K562 (cell line): ENCODE measurements around the gene CACNG3. TPM values are rescaled to one million over a fixed set of nuclear protein-coding genes. Genes with fewer than 3 reads are reported as not detected.

Source experiments
- ATAC-seq: fragments of 200-7000 bp; cut with Tn5 transposase; 3 replicates; pipeline ENCODE4 v1.9.1; 2020; ENCODE audit warnings: moderate library complexity
- BruUV-seq: library from RNA; stranded (reverse); fragments of 400-500 nt; replicated peaks from 2 replicates; lab custom pipeline; 2021; lab: Mats Ljungman, UMichigan
- CTCF ChIA-PET: fragments of 300-600 bp; formaldehyde crosslinking; extraction: SDS; loops from one replicate; lab custom pipeline; 2021; ENCODE audit warnings: low intra/inter-chr PET ratio; lab: Yijun Ruan, JAX
- POLR2A ChIA-PET: fragments of 300-600, 350-650 bp; sonication (Branson Sonifier 250); formaldehyde crosslinking; extraction: SDS; loops from one replicate; lab custom pipeline; 2021; ENCODE audit warnings: antibody characterized with exemption, inconsistent platforms; lab: Yijun Ruan, JAX
- DNase-seq, 4 experiments: peaks; one replicate each; pipeline versions ENCODE4 v3.0.0 to v3.0.0-alpha.2; 2011 to 2018; ENCODE audit warnings: low spot score in 3 of 4, mixed read lengths in 3 of 4; ENCODE audit errors: extremely low read depth in 1 of 4
- FAIRE-seq: peaks from 2 replicates; lab custom pipeline; 2011; peaks lifted over from hg19 to GRCh38; lab: Jason Lieb, UNC
- H2AFZ ChIP-seq: 2 replicates; pipeline ENCODE4 v1.6.0; 2011; ENCODE audit warnings: low read depth, low read length, control low read depth, inconsistent platforms
- H3K27ac ChIP-seq: fragments of 200-600 bp; 3 replicates; pipeline ENCODE4 v1.8.0; 2011; ENCODE audit warnings: low read depth, mild to moderate bottlenecking, control low read depth, inconsistent platforms, low read length, moderate library complexity, mixed read lengths; ENCODE audit errors: extremely low read depth
- H3K27me3 ChIP-seq, 2 experiments: fragments of 300-600 bp in 1 of 2; 2 replicates in 1 of 2; 3 replicates in 1 of 2; pipeline versions ENCODE4 v1.6.0 to v1.8.0; 2011; ENCODE audit warnings: inconsistent platforms in 2 of 2, low read length in 2 of 2, mild to moderate bottlenecking in 1 of 2, mixed read lengths in 1 of 2, moderate library complexity in 1 of 2; ENCODE audit not compliant: control insufficient read depth in 2 of 2, insufficient read depth in 2 of 2
- H3K36me3 ChIP-seq: fragments of 300-600 bp; 3 replicates; pipeline ENCODE4 v1.8.0; 2011; ENCODE audit warnings: mild to moderate bottlenecking, low read length, inconsistent platforms; ENCODE audit not compliant: control insufficient read depth, insufficient read depth
- H3K4me1 ChIP-seq, 2 experiments: fragments of 200-600 bp in 1 of 2; replicated peaks in 1 of 2; 2 replicates in 1 of 2; 3 replicates in 1 of 2; pipeline versions ENCODE4 v1.5.1 to v1.8.0; 2011; ENCODE audit warnings: inconsistent platforms in 2 of 2, low read length in 2 of 2, mild to moderate bottlenecking in 1 of 2, mixed read lengths in 1 of 2, moderate library complexity in 1 of 2; ENCODE audit not compliant: control insufficient read depth in 2 of 2, insufficient read depth in 2 of 2
- H3K4me2 ChIP-seq: 2 replicates; pipeline ENCODE4 v1.6.1; 2011; ENCODE audit warnings: low read length, control low read depth, inconsistent platforms, mixed read lengths; ENCODE audit not compliant: insufficient read depth
- H3K4me3 ChIP-seq: fragments of 200-600 bp; sonication (generic), shearing (Covaris generic); 2 replicates; pipeline ENCODE4 v1.5.1; 2016; ENCODE audit warnings: control low read depth, inconsistent platforms
- H3K79me2 ChIP-seq: fragments of 200-600 bp; 3 replicates; pipeline ENCODE4 v1.8.0; 2011; ENCODE audit warnings: low read length, inconsistent platforms; ENCODE audit not compliant: control insufficient read depth, insufficient read depth
- H3K9ac ChIP-seq, 2 experiments: 2 replicates each; pipeline versions ENCODE4 v1.6.0 to v1.6.1; 2011; ENCODE audit warnings: low read depth in 2 of 2, low read length in 2 of 2, control low read depth in 1 of 2, inconsistent platforms in 1 of 2, mild to moderate bottlenecking in 1 of 2, mixed read lengths in 1 of 2; ENCODE audit not compliant: insufficient read depth in 1 of 2
- H3K9me1 ChIP-seq: one replicate; pipeline ENCODE4 v1.6.0; 2011; ENCODE audit warnings: inconsistent platforms, mild to moderate bottlenecking, low read length, moderate library complexity; ENCODE audit not compliant: control insufficient read depth, insufficient read depth
- H3K9me3 ChIP-seq: replicated peaks from 2 replicates; pipeline ENCODE4 v1.5.1; 2011; ENCODE audit warnings: low read depth, low read length, inconsistent platforms; ENCODE audit not compliant: control insufficient read depth, insufficient read depth
- H4K20me1 ChIP-seq: replicated peaks from 2 replicates; pipeline ENCODE4 v1.6.1; 2011; ENCODE audit warnings: low read length, inconsistent platforms, mixed read lengths; ENCODE audit not compliant: control insufficient read depth, insufficient read depth
- ASH1L ChIP-seq: fragments of 450-650 bp; IDR thresholded peaks from 2 replicates; pipeline ENCODE4 v1.6.1; 2018; ENCODE audit warnings: borderline replicate concordance, mild to moderate bottlenecking, low read depth; ENCODE audit not compliant: partially characterized antibody
- CHCHD3 ChIP-seq: fragments of 250-450 bp; sonication (Bioruptor Pico); IDR thresholded peaks from 2 replicates; pipeline ENCODE4 v2.1.2; 2022; ENCODE audit warnings: mild to moderate bottlenecking
- CTBP1 ChIP-seq: fragments of 450-650 bp; IDR thresholded peaks from 2 replicates; pipeline ENCODE4 v1.6.1; 2016; ENCODE audit warnings: borderline replicate concordance
- DDX20 ChIP-seq: fragments of 450-650 bp; IDR thresholded peaks from 2 replicates; pipeline ENCODE4 v1.6.1; 2016; ENCODE audit warnings: missing genetic modification characterization, low read depth, mild to moderate bottlenecking, missing compliant biosample characterization, moderate library complexity
- HMG20B ChIP-seq: fragments of 250-450 bp; sonication (Bioruptor Pico); IDR thresholded peaks from 2 replicates; pipeline ENCODE4 v1.5.0; 2021; ENCODE audit warnings: mild to moderate bottlenecking
- KAT8 ChIP-seq: fragments of 450-650 bp; IDR thresholded peaks from 2 replicates; pipeline ENCODE4 v1.6.1; 2016; ENCODE audit warnings: low read depth, mild to moderate bottlenecking
- KLF13 ChIP-seq: fragments of 450-650 bp; IDR thresholded peaks from 2 replicates; pipeline ENCODE4 v1.6.1; 2016; ENCODE audit warnings: missing genetic modification characterization, low read depth, mild to moderate bottlenecking, missing compliant biosample characterization, moderate library complexity, borderline replicate concordance
- MBD1 ChIP-seq: fragments of 250-450 bp; sonication (Bioruptor Pico); IDR thresholded peaks from 2 replicates; pipeline ENCODE4 v1.8.0; 2022; ENCODE audit warnings: inconsistent platforms
- MCM5 ChIP-seq: fragments of 450-650 bp; IDR thresholded peaks from 2 replicates; pipeline ENCODE4 v1.6.1; 2016; ENCODE audit warnings: low read depth
- MYC ChIP-seq, 2 experiments: fragments of 250-450 bp in 1 of 2; sonication (Bioruptor Pico) in 1 of 2; IDR thresholded peaks; 2 replicates each; pipeline versions ENCODE4 v1.5.1 to v1.6.1; 2012 to 2021; ENCODE audit warnings: low read depth in 2 of 2, borderline replicate concordance in 1 of 2, improper control_type of control experiment in 1 of 2, low read length in 1 of 2, mild to moderate bottlenecking in 1 of 2, moderate library complexity in 1 of 2
- NBN ChIP-seq: fragments of 450-650 bp; IDR thresholded peaks from 2 replicates; pipeline ENCODE4 v1.6.1; 2016; ENCODE audit warnings: low read depth, mild to moderate bottlenecking
- POLR2G ChIP-seq: fragments of 200-400 bp; formaldehyde crosslinking; IDR thresholded peaks from 2 replicates; pipeline ENCODE4 v1.6.1; 2017; ENCODE audit warnings: low read depth, mild to moderate bottlenecking, antibody characterized with exemption, low read length, moderate library complexity
- RBM22 ChIP-seq: fragments of 200-400 bp; formaldehyde crosslinking; IDR thresholded peaks from 2 replicates; pipeline ENCODE4 v1.6.1; 2018; ENCODE audit warnings: low read length, low read depth; ENCODE audit not compliant: poor library complexity, severe bottlenecking
- SMARCC2 ChIP-seq: fragments of 450-650 bp; IDR thresholded peaks from 2 replicates; pipeline ENCODE4 v1.6.1; 2017; ENCODE audit warnings: antibody characterized with exemption, moderate library complexity, mild to moderate bottlenecking, low read depth
- SP2 ChIP-seq: IDR thresholded peaks from 2 replicates; pipeline ENCODE4 v1.6.1; 2011; ENCODE audit warnings: mild to moderate bottlenecking, low read depth, low read length, moderate library complexity; ENCODE audit not compliant: poor library complexity, severe bottlenecking; ENCODE audit errors: extremely low read depth
- ZBTB1 ChIP-seq: sonication (generic); formaldehyde crosslinking; IDR thresholded peaks from 2 replicates; pipeline ENCODE4 v1.8.1; 2023; ENCODE audit warnings: missing genetic modification reagents, low read depth, mild to moderate bottlenecking, borderline replicate concordance
- ZFP30 ChIP-seq: fragments of 250-450 bp; sonication (Bioruptor Pico); IDR thresholded peaks from 2 replicates; pipeline ENCODE4 v1.8.0; 2022; ENCODE audit warnings: moderate library complexity, mild to moderate bottlenecking, inconsistent platforms, borderline replicate concordance
- ZKSCAN3 ChIP-seq: fragments of 250-450 bp; sonication (Bioruptor Pico); IDR thresholded peaks from 2 replicates; pipeline ENCODE4 v1.4.0; 2020
- ZNF124 ChIP-seq: sonication (generic); formaldehyde crosslinking; IDR thresholded peaks from 2 replicates; pipeline ENCODE4 v1.8.1; 2022; ENCODE audit warnings: missing genetic modification reagents
- WGBS: fragments of 100-300 bp; shearing (Covaris generic); methylation state at CpG from one replicate; pipeline ENCODE4 v1.1.6; 2016; ENCODE audit warnings: low coverage, mixed read lengths; ENCODE audit not compliant: insufficient coverage; ENCODE audit errors: missing lambda C conversion rate; 5-methylcytosine and 5-hydroxymethylcytosine counted together
- in situ Hi-C: fragments of 300-500 bp; cut with MboI; formaldehyde crosslinking; loops from 4 replicates; pipeline ENCODE4 v1.15.0; 2018; ENCODE audit warnings: inconsistent platforms, mixed read lengths
- intact Hi-C: fragments of 100-400 bp; cut with micrococcal nuclease; formaldehyde crosslinking; loops from 2 replicates; pipeline ENCODE4 v1.14.2; 2022
- polyA plus RNA-seq, 8 experiments: library from polyadenylated mRNA; depleted of rRNA in 4 of 8; stranded (reverse) in 5 of 8; unstranded in 3 of 8; fragments of >200 nt; fragmentation: Nextera tagmentation in 2 of 8; fragmentation: Illumina TruSeq in 1 of 8; extraction: Ambion mirVana in 2 of 8; extraction: Trizol in 1 of 8; gene quantifications; 2 replicates each; pipeline versions ENCODE4 v1.2.1 to v1.2.3, GENCODE V29; 2011 to 2014; ENCODE audit warnings: inconsistent platforms in 1 of 8, missing spikeins in 1 of 8
- total RNA-seq, 7 experiments: library from RNA; depleted of rRNA in 6 of 7; stranded (reverse); fragments of >200 nt in 6 of 7; fragmentation: Illumina TruSeq in 2 of 7; extraction: Trizol in 2 of 7; gene quantifications; 2 replicates each; pipeline versions ENCODE4 v1.2.1 to v1.2.3, GENCODE V29; 2011 to 2021; ENCODE audit warnings: low replicate concordance in 1 of 7

The CACNG3 gene
- total and polyA plus RNA-seq, 9 of the 15 experiments (the other 6 are each of a cell fraction or from before 2014, with no cell fraction given), result not detected

GRCh38 chr16:24324421-24324820 lies 68.3 kb downstream of the CACNG3 start:
- FAIRE-seq, result no peak
- in situ Hi-C loops, result no loop called here
- TF ChIP-seq ZKSCAN3 (CRISPR knock-in tag), result no peak
- no peak for TF ChIP-seq KAT8
- no peak for TF ChIP-seq MCM5
- no peak for TF ChIP-seq ASH1L
- TF ChIP-seq ZBTB1, result no peak
- TF ChIP-seq KLF13, result no peak
- TF ChIP-seq HMG20B (CRISPR knock-in tag), result no peak
- no peak for TF ChIP-seq CTBP1
- TF ChIP-seq DDX20, result no peak
- no peak for TF ChIP-seq MYC (IDR thresholded peaks at IDR 0.05; ENCODE audit: low read depth, low read length)
- no peak for TF ChIP-seq MYC (CRISPR knock-in tag; IDR thresholded peaks at IDR 0.05; ENCODE audit: borderline replicate concordance, low read depth)
- TF ChIP-seq SP2, result no peak
- no peak for TF ChIP-seq MBD1
- no peak for TF ChIP-seq ZNF124 (CRISPR knock-in tag)
- TF ChIP-seq RBM22, result no peak
- no peak for TF ChIP-seq CHCHD3 (CRISPR knock-in tag)
- TF ChIP-seq POLR2G, result no peak
- TF ChIP-seq NBN, result no peak
- no peak for TF ChIP-seq ZFP30 (CRISPR knock-in tag)
- no peak for TF ChIP-seq SMARCC2

More at GRCh38 chr16:24324421-24324820, 68.3 kb downstream of the CACNG3 start:
- no peak overlapping the region for H3K4me2 ChIP-seq
- 0% methylated on average over 1 of the region's 1 CpG for WGBS
- no peaks in the 10 kb centered on the region for H3K9me3 ChIP-seq
- H3K27ac ChIP-seq, result no peak overlapping the region
- intact Hi-C loops, result no loop called here
- no peaks in the 10 kb centered on the region for H4K20me1 ChIP-seq
- no peaks in the 10 kb centered on the region for H3K9me1 ChIP-seq
- CTCF ChIA-PET, result no interaction called here
- no peaks in the 10 kb centered on the region for H3K79me2 ChIP-seq
- no peak overlapping the region for H3K9ac ChIP-seq
- H2AFZ ChIP-seq, result no peak overlapping the region
- DNase-seq (no peak), ATAC-seq (no peak)
- no peak overlapping the region for H3K4me3 ChIP-seq
- H3K36me3 ChIP-seq, result no peaks in the 10 kb centered on the region
- no peaks in the 10 kb centered on the region for H3K4me1 ChIP-seq
- BruUV-seq, result no TSS peak
- H3K27me3 ChIP-seq, result peaks cover 12 to 36% of the 10 kb centered on the region in 2 experiments
- POLR2A ChIA-PET, result interaction anchor here (0.6 kb wide), 1 partner anchor 114 kb away, joined by 3 read pairs; no protein-coding TSS in a partner anchor
